Activated naive CD4-positive, alpha-beta T cell treated with anti-CD3 and anti-CD28 coated beads, Interleukin-2, amount 10 ng/mL, durations not matched to agents 5 hours and 36 hours (primary cell): Measurements from ENCODE around the gene ACKR4. TPM values are rescaled to one million over a fixed set of nuclear protein-coding genes. Genes with fewer than 3 reads are reported as not detected.

Experiments
- total RNA-seq, 2 experiments: library from RNA; stranded (reverse); gene quantifications; one replicate each; pipeline ENCODE4 v1.2.3, GENCODE V29; 2021

Gene ACKR4
- not detected for total RNA-seq

DNA sequence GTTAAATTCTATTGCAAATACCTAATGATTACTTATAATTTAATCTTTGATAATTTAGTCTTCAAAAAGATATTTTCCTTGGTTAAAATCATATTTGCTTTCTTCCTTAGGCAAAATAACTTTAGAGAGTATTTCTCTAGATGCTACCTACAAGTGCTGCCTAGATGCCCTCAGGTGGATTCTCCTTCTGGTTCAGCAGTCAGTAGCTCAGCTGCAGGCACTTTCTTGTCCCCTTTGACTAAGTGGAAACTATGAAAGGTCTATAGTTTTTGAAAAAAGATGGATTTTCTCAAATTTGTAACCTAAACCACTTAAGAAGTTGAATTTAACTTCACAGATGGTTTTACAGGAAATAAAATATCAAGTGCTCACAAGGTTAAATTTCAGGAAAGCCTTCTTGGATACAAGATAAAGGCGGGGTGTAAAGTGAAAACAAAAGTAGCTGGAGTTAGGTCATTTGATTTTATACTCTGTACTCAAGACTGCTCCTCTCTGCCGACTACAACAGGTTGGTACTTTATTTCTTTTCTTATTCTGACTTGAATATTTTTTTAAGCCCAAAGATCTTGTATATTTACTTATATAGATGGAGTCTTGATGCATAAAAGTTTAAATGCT lies at the start of gene ACKR4:
ACKR4 (plus strand) TSS at position 455 of the 618 bp plus-strand sequence. CDS start 3,128 bp downstream, outside the sequence.

Other genes with a start within 250 kb of the ACKR4 start
- gene DNAJC13, start 179.8 kb upstream of the ACKR4 start, total RNA-seq = 10 to 100 TPM; 32.4 to 33.3 TPM
- gene ACAD11, start 62.5 kb downstream of the ACKR4 start, total RNA-seq = 10 to 100 TPM; 10.8 to 12.0 TPM
- gene UBA5, start 63.1 kb downstream of the ACKR4 start, total RNA-seq = 10 to 100 TPM; 37.1 to 38.4 TPM
- gene NPHP3, start 125.1 kb downstream of the ACKR4 start, total RNA-seq = 10 to 100 TPM; 23.6 to 25.7 TPM